CD8-positive, alpha-beta memory T cell (primary cell): ENCODE measurements around the gene AIG1. TPM values are rescaled to one million over a fixed set of nuclear protein-coding genes. Genes with fewer than 3 reads are reported as not detected.
A peak's percentile ranks its signal among the peaks of the same experiment; 100 is the strongest.

Experiments used
- CTCF ChIA-PET: fragments of 350-600 bp; sonication (Branson Sonifier 250); formaldehyde crosslinking; loops from one replicate; lab custom pipeline; 2021; ENCODE audit warnings: antibody characterized with exemption; lab: Charles Lee
- POLR2A ChIA-PET: fragments of 350-600 bp; sonication (Branson Sonifier 250); formaldehyde crosslinking; loops from one replicate; lab custom pipeline; 2021; ENCODE audit warnings: antibody characterized with exemption; lab: Charles Lee
- DNase-seq, 5 donors: peaks; one replicate each; pipeline versions ENCODE4 v3.0.0 to v3.0.0-alpha.2; 2020 to 2022; ENCODE audit warnings: mixed read lengths in 1 of 5
- H3K27ac ChIP-seq: one replicate; pipeline ENCODE4 v1.7.0; 2013; ENCODE audit warnings: low read depth, mild to moderate bottlenecking, low read length, moderate library complexity
- H3K27me3 ChIP-seq: 2 replicates; pipeline ENCODE4 v1.7.0; 2013; ENCODE audit warnings: low read length, mild to moderate bottlenecking; ENCODE audit not compliant: insufficient read depth, poor library complexity, severe bottlenecking
- H3K36me3 ChIP-seq: 2 replicates; pipeline ENCODE4 v1.7.0; 2013; ENCODE audit warnings: mild to moderate bottlenecking, low read length, moderate library complexity; ENCODE audit not compliant: insufficient read depth
- H3K4me1 ChIP-seq: 2 replicates; pipeline ENCODE4 v1.7.0; 2013; ENCODE audit warnings: mild to moderate bottlenecking, low read length, moderate library complexity; ENCODE audit not compliant: insufficient read depth
- H3K4me3 ChIP-seq: 2 replicates; pipeline ENCODE4 v1.7.0; 2013; ENCODE audit warnings: mild to moderate bottlenecking, low read length
- H3K9me3 ChIP-seq: 2 replicates; pipeline ENCODE4 v1.7.0; 2013; ENCODE audit warnings: mild to moderate bottlenecking, low read length
- H3K27ac Mint-ChIP-seq, 8 donors: one replicate each; pipeline ENCODE4 v1.8.0; 2020 to 2021; ENCODE audit warnings: mixed read lengths in 8 of 8, mild to moderate bottlenecking in 6 of 8, inconsistent platforms in 3 of 8, moderate library complexity in 3 of 8
- H3K27me3 Mint-ChIP-seq, 2 donors: one replicate each; pipeline ENCODE4 v1.8.0; 2020 to 2021; ENCODE audit warnings: mixed read lengths in 2 of 2, mild to moderate bottlenecking in 1 of 2, moderate library complexity in 1 of 2
- H3K36me3 Mint-ChIP-seq, 3 donors: one replicate each; pipeline ENCODE4 v1.8.0; 2020 to 2021; ENCODE audit warnings: mixed read lengths in 3 of 3, inconsistent platforms in 1 of 3, mild to moderate bottlenecking in 1 of 3
- H3K4me1 Mint-ChIP-seq, 3 donors: one replicate each; pipeline ENCODE4 v1.8.0; 2020 to 2021; ENCODE audit warnings: mixed read lengths in 3 of 3, inconsistent platforms in 1 of 3, mild to moderate bottlenecking in 1 of 3
- H3K4me3 Mint-ChIP-seq, 7 donors: one replicate each; pipeline ENCODE4 v1.8.0; 2020 to 2021; ENCODE audit warnings: mixed read lengths in 7 of 7, mild to moderate bottlenecking in 6 of 7, moderate library complexity in 4 of 7, inconsistent platforms in 2 of 7
- H3K9me3 Mint-ChIP-seq, 5 donors: one replicate each; pipeline ENCODE4 v1.8.0; 2020 to 2022; ENCODE audit warnings: mixed read lengths in 5 of 5, mild to moderate bottlenecking in 3 of 5, moderate library complexity in 2 of 5, inconsistent platforms in 1 of 5
- polyA plus RNA-seq: library from polyadenylated mRNA; unstranded; fragments of 300-500 nt; fragmentation: Illumina TruSeq; gene quantifications from one replicate; pipeline ENCODE4 v1.2.3, GENCODE V29; 2021
- total RNA-seq, 2 experiments: library from RNA; stranded (reverse); gene quantifications; one replicate each; pipeline ENCODE4 v1.2.3, GENCODE V29; 2021

The AIG1 gene
- total and polyA plus RNA-seq, 3 experiments from 2014 or later = 6.9 to 17.3 (median 8.2) TPM

GRCh38 chr6:143087856-143088255 is 27.2 kb downstream of the AIG1 start:
- Histone ChIP-seq H3K36me3 (no peaks in the 10 kb centered on the region), H3K27me3 (no peaks in the 10 kb centered on the region), H3K4me1 (no peaks in the 10 kb centered on the region), H3K27ac (no peak overlapping the region), H3K4me3 (no peak overlapping the region), H3K9me3 (no peaks in the 10 kb centered on the region)
- no peak overlapping the region for H3K27ac Mint-ChIP-seq
- H3K9me3 Mint-ChIP-seq = no peaks in the 10 kb centered on the region
- CTCF ChIA-PET = no interaction called here
- H3K4me3 Mint-ChIP-seq = no peak overlapping the region
- peaks cover 0 to 4% (median 2%) of the 10 kb centered on the region in 3 donors for H3K36me3 Mint-ChIP-seq
- peaks cover 0 to 9% (median 4%) of the 10 kb centered on the region in 3 donors for H3K4me1 Mint-ChIP-seq
- POLR2A ChIA-PET = no interaction called here
- H3K27me3 Mint-ChIP-seq = no peaks in the 10 kb centered on the region
- DNase-seq = no peak

- Mint-ChIP-seq H3K27me3 (no peaks in the 10 kb centered on the region), H3K9me3 (no peaks in the 10 kb centered on the region), H3K36me3 (peaks cover 0 to 4% (median 2%) of the 10 kb centered on the region in 3 donors), H3K4me1 (peaks cover 0 to 9% (median 4%) of the 10 kb centered on the region in 3 donors), H3K27ac (peak overlapping the region in 1 of 8 donors; percentile 50), H3K4me3 (no peak overlapping the region)
- Histone ChIP-seq H3K9me3 (no peaks in the 10 kb centered on the region), H3K4me1 (no peaks in the 10 kb centered on the region), H3K4me3 (no peak overlapping the region), H3K27me3 (no peaks in the 10 kb centered on the region), H3K27ac (no peak overlapping the region), H3K36me3 (no peaks in the 10 kb centered on the region)
- ChIA-PET CTCF (no interaction called here), POLR2A (interaction anchor here (0.7 kb wide), 1 partner anchor 422 kb away, joined by 3 read pairs; no protein-coding TSS in a partner anchor)
- DNase-seq = peak in 1 of 5 donors; percentile 23
Measured at GRCh38 chr6:143090314-143091044, 29.8 kb downstream of the AIG1 start.

- no peak overlapping the region for H3K27ac Mint-ChIP-seq
- no peak for DNase-seq
- H3K4me3 Mint-ChIP-seq = no peak overlapping the region
- no peaks in the 10 kb centered on the region for H3K36me3 Mint-ChIP-seq
- Histone ChIP-seq H3K27ac (no peak overlapping the region), H3K36me3 (no peaks in the 10 kb centered on the region), H3K4me3 (no peak overlapping the region), H3K27me3 (no peaks in the 10 kb centered on the region), H3K4me1 (peaks cover 10% of the 10 kb centered on the region), H3K9me3 (no peaks in the 10 kb centered on the region)
- CTCF ChIA-PET = no interaction called here
- POLR2A ChIA-PET = no interaction called here
- peaks cover 0 to 12% (median 4%) of the 10 kb centered on the region in 3 donors for H3K4me1 Mint-ChIP-seq
- no peaks in the 10 kb centered on the region for H3K27me3 Mint-ChIP-seq
- H3K9me3 Mint-ChIP-seq = no peaks in the 10 kb centered on the region
Measured at GRCh38 chr6:143092768-143093167, 32.1 kb downstream of the AIG1 start.

GRCh38 chr6:143093290-143093689 is 32.6 kb downstream of the AIG1 start:
- Mint-ChIP-seq H3K9me3 (no peaks in the 10 kb centered on the region), H3K4me3 (no peak overlapping the region), H3K4me1 (peaks cover 0 to 12% (median 4%) of the 10 kb centered on the region in 3 donors), H3K27me3 (no peaks in the 10 kb centered on the region), H3K36me3 (no peaks in the 10 kb centered on the region), H3K27ac (no peak overlapping the region)
- no peak for DNase-seq
- Histone ChIP-seq H3K4me3 (no peak overlapping the region), H3K36me3 (no peaks in the 10 kb centered on the region), H3K4me1 (peaks cover 15% of the 10 kb centered on the region), H3K9me3 (no peaks in the 10 kb centered on the region), H3K27ac (no peak overlapping the region), H3K27me3 (no peaks in the 10 kb centered on the region)
- CTCF ChIA-PET = no interaction called here
- POLR2A ChIA-PET = no interaction called here

- Histone ChIP-seq H3K27ac (no peak overlapping the region), H3K9me3 (no peaks in the 10 kb centered on the region), H3K4me3 (no peak overlapping the region), H3K27me3 (no peaks in the 10 kb centered on the region), H3K36me3 (no peaks in the 10 kb centered on the region), H3K4me1 (peaks cover 19% of the 10 kb centered on the region)
- H3K27me3 Mint-ChIP-seq = no peaks in the 10 kb centered on the region
- H3K4me1 Mint-ChIP-seq = peaks cover 0 to 3% (median 0%) of the 10 kb centered on the region in 3 donors
- DNase-seq = no peak
- H3K36me3 Mint-ChIP-seq = no peaks in the 10 kb centered on the region
- H3K4me3 Mint-ChIP-seq = no peak overlapping the region
- H3K9me3 Mint-ChIP-seq = no peaks in the 10 kb centered on the region
- H3K27ac Mint-ChIP-seq = no peak overlapping the region
- POLR2A ChIA-PET = no interaction called here
- CTCF ChIA-PET = no interaction called here
Measured at GRCh38 chr6:143096403-143096802, 35.7 kb downstream of the AIG1 start.

- Histone ChIP-seq H3K4me3 (no peak overlapping the region), H3K9me3 (no peaks in the 10 kb centered on the region), H3K27ac (no peak overlapping the region), H3K4me1 (peaks cover 19% of the 10 kb centered on the region), H3K27me3 (no peaks in the 10 kb centered on the region), H3K36me3 (no peaks in the 10 kb centered on the region)
- POLR2A ChIA-PET = no interaction called here
- CTCF ChIA-PET = no interaction called here
- no peaks in the 10 kb centered on the region for H3K36me3 Mint-ChIP-seq
- H3K4me1 Mint-ChIP-seq = peaks cover 0 to 3% (median 0%) of the 10 kb centered on the region in 3 donors
- peak in 1 of 5 donors; percentile 12 for DNase-seq
- no peaks in the 10 kb centered on the region for H3K27me3 Mint-ChIP-seq
- H3K27ac Mint-ChIP-seq = no peak overlapping the region
- H3K4me3 Mint-ChIP-seq = no peak overlapping the region
- H3K9me3 Mint-ChIP-seq = no peaks in the 10 kb centered on the region
Measured at GRCh38 chr6:143097224-143097795, 36.6 kb downstream of the AIG1 start.

GRCh38 chr6:143098054-143098671 is 37.5 kb downstream of the AIG1 start:
- Histone ChIP-seq H3K27me3 (no peaks in the 10 kb centered on the region), H3K27ac (no peak overlapping the region), H3K4me3 (no peak overlapping the region), H3K36me3 (no peaks in the 10 kb centered on the region), H3K9me3 (no peaks in the 10 kb centered on the region), H3K4me1 (peaks cover 19% of the 10 kb centered on the region)
- H3K27ac Mint-ChIP-seq = no peak overlapping the region
- H3K27me3 Mint-ChIP-seq = no peaks in the 10 kb centered on the region
- H3K4me1 Mint-ChIP-seq = peaks cover 0 to 3% (median 0%) of the 10 kb centered on the region in 3 donors
- no peak overlapping the region for H3K4me3 Mint-ChIP-seq
- CTCF ChIA-PET = interaction anchor here (1.6 kb wide), 1 partner anchor 406 kb away, joined by 4 read pairs; no protein-coding TSS in a partner anchor
- no peaks in the 10 kb centered on the region for H3K36me3 Mint-ChIP-seq
- H3K9me3 Mint-ChIP-seq = no peaks in the 10 kb centered on the region
- DNase-seq = no peak
- POLR2A ChIA-PET = interaction anchor here (0.6 kb wide), 1 partner anchor 152 kb away, joined by 3 read pairs; no protein-coding TSS in a partner anchor

GRCh38 chr6:143099647-143100046 is 39.0 kb downstream of the AIG1 start:
- Mint-ChIP-seq H3K9me3 (no peaks in the 10 kb centered on the region), H3K36me3 (no peaks in the 10 kb centered on the region), H3K27ac (peak overlapping the region in 1 of 8 donors; percentile 31), H3K4me1 (peaks cover 0 to 3% (median 0%) of the 10 kb centered on the region in 3 donors), H3K4me3 (no peak overlapping the region), H3K27me3 (no peaks in the 10 kb centered on the region)
- ChIA-PET CTCF (interaction anchor here (1.6 kb wide), 1 partner anchor 407 kb away, joined by 4 read pairs; no protein-coding TSS in a partner anchor), POLR2A (interaction anchor here (0.7 kb wide), 1 partner anchor 40 kb away, joined by 3 read pairs; no protein-coding TSS in a partner anchor)
- Histone ChIP-seq H3K27ac (no peak overlapping the region), H3K4me1 (peaks cover 19% of the 10 kb centered on the region), H3K27me3 (no peaks in the 10 kb centered on the region), H3K36me3 (no peaks in the 10 kb centered on the region), H3K4me3 (no peak overlapping the region), H3K9me3 (no peaks in the 10 kb centered on the region)
- no peak for DNase-seq
